HG03135 (cell line): ENCODE measurements around the gene BCL2.

Source experiments
- ATAC-seq: cut with Tn5 transposase; IDR thresholded peaks from one replicate; pipeline ENCODE4 v1.9.1; 2021; ENCODE audit warnings: mild to moderate bottlenecking, moderate library complexity; ENCODE audit not compliant: unreplicated experiment

The BCL2 gene

DNA sequence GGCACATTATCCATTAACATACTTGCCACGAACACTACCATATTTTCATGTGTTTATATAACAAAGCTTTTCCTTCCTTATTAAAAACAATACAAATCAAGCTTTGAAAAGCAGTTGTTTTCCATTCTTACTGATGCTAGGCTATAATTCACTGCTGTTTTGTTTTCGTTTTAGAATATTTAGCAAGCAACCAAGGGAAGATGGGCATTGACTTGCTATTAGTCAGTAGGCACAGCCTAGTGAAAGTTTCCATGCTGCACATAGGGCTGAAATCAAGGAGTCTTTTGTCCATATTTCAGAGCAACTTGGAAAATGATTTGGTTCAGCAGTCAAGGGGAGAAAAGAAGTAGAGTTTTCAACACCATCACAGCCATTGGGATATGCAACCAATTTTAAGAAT lies 31.3 kb downstream of the BCL2 start:
- no peak for ATAC-seq

DNA sequence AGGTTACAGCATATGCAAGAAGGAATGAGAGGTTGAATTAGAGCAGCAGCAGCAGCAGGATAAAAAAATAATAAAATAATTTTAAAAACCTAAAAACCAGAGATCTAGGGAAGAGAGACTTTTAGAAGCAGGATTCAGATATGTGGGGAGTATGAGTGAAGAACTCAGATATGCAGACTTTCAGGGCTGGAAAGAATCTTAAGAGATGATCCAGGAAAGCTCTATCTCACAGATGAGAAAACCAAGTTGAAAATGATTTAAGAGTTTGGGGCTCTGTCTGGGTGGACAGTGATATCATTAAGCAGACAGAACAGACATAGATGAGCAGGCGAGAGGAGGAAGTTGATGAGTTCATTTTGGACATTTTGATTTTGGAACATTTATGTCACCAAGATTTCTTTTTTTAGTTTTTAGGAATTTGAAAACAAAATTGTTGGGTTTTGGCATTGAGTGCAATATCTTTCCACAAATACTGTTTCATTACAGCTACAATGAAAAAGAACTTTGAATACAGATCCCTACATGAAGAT lies 31.8 kb downstream of the BCL2 start:
- no peak for ATAC-seq

DNA sequence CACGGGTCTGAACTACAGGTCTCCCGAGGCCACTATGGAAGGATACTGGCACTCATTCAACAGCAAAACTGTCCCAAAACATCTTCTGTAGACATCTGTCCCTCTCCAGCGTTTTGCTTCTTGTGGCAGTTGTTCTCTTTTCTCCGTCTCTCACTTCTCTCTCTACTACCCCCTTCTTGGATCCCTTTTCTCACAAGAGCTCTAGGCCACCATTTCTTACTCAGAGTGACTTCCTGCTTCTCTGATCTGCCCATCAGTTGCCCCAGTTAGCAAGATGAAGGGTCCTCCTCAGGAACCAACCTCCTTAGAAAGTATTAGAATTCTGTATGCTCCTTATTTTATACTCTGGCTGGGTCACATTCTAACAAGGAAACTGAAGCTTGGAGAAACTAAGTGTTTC lies 32.6 kb downstream of the BCL2 start:
- ATAC-seq = no peak

DNA sequence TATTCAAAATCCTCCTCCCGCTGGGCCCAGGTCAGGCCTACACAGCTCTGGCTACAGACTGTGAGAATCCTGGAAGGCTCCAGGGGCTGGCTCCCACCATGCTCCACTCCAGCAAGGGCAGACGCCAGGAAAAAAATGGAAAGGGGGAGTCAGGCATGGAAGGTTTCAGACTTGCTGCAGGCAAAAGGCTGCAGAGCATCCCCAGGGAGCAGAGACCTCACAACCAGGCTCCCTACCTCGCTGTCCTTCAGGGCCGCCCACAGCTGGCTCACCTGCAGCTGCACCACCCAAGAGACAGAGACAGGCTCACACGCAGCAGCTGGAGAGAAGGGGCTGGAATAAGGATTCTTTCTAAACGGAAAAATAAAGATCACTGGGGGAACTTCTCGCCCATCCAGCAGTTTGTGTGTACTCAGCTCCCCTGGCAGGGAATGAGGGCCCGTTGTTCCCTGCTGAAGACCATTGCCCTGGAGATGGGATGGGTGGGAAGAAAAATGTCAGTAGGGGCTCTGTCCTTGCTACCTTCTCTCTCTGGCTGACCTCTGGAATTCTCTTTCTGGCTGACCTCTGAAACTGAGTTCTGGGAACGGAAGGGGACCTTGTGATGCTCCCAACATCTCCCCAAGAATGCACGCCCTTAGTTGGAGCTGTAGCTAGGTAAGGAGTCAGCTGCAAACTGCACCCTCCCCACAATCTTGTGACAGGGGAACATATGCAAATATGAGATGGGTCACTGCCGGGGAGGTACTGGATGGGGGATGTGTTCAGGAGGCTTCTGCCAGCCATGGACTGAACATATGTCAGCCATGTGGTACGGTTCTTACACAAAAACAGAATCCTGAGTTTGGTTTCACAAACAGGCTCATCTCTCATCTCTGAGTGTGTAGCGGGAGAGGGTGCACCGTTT lies 34.5 kb downstream of the BCL2 start:
- ATAC-seq = peak; percentile 93

DNA sequence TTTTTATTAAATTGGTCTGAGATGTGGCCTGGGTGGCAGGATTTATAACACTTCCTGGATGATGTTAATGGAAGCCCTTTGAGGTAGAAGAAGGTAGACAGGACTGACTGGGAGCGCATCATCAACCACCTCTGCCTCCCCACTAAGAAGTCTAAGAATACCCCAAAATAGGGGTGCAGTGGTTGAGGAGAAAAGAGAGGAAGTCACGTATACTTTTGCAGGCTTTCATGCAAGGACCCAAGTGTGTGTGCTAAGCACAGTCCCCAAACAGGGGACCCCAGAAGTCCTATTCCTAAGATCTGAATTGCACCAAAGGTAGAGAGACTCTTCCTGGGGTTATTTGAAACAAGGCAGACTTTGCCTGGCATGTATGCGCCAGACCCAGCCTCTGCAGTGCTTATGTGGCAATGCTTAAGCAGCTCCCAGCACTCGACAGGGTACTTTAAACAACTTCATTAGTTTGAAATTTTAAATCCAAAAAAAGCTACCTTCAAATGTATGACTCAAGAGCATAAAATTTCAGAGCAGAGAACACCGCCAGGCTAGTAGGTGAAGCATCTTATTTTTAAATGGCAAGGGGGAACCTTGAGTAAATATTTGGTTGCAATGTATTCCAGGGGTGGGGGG lies 35.3 kb downstream of the BCL2 start:
- no peak for ATAC-seq

DNA sequence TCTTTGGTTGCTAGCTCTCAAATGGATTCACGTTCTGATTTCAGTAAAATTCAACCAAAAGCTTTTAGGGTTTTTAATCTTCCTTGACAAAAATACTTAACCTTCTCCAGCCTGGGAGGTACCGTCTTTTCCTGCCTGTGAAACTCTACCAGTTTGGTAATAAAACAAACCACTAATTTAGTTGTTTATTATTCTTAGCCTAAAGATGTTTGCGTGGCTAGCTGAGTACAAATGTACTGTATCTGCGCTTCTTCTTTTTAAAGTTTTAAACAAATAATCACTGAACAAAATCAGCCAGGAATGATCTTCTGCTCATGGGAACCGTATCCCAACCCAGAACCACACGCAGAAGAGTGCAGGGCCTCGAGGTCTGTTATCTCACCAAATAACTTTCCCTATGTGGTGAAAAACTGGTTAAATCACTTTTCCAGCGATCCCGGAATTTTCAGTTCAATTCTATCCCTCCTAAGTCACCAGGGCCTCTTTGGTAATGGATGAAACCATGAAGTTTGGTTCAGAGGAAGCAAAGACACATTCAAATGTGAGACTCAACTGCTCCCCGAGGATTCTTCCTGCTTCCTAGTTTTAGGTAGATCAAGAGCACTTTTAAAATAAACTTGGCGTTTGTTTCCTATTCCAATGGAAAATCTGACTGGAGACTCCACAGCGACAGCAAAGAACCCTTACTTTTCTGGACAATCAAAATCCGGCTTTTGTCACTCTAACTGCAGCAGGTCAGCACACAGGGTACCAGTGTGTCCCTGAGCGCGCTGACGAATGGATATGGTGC lies 36.1 kb downstream of the BCL2 start:
- ATAC-seq = no peak

DNA sequence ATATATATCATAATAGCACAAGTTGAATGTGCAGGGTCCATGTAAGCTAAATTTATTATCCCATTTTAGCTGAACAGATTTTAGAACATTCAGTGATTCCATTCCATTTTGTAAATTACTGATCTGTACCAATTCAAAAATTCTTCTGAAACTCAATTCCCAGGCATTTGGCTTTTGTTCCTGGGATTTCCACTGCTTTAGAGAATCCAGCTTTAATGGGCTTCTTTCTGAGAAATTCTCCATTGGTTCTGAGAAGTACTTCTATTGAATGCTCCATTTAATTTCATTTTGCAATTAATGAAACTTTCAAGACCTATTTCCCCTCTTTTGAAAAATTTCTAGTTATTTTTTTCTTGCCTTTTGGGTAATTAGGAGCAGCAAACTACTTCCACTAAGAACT lies 36.8 kb downstream of the BCL2 start:
- no peak for ATAC-seq

DNA sequence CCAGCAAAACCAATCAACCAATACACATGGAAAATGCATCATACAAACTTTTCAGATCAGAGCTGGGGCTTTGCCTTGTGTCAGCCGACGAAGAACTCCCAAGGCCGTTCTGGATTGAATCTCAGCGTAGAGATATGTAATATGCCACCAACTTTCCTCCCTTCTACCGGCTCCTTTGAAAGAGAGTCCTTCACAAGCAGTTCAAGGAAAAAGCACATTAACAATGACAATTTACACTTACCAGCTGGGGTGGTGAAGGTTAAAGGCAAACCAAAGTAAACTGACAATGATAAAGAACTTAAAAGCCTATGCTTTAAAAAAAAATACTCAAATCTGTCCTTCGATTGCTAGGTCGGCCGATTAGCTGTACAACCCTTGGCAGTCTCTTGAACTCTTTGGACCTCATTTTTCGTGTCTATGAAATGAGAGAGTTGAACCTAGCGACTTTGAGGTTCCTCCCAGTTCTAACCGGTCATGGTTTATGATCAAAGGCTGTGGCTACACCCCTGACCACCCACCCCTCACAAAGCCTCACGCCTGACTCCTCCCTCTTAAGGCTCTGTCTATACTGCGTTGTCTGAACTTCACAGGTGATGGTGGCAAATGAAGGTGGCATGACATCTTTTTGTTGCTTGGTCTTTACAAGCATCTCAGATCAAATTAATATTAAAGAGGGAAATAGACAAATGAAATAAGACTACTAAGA lies 46.2 kb downstream of the BCL2 start:
- no peak for ATAC-seq

DNA sequence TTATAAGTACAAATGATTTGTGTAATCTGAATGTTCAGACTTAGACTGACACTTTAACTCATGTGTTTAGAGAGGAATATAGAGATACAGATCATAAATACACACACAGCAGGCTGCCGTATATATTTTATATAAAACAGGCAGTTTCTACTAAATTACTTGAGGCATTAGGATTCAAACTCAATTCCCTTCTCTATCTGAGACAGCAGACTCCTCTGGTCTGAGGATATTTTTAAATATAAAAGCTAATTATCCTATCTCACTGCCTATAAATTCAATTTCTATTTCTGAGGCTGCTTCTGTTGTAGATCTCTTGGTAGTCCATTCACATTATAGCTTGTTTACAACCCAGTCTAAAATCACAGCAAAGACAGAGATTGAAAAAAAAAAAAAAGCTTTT lies 46.9 kb downstream of the BCL2 start:
- ATAC-seq = no peak

DNA sequence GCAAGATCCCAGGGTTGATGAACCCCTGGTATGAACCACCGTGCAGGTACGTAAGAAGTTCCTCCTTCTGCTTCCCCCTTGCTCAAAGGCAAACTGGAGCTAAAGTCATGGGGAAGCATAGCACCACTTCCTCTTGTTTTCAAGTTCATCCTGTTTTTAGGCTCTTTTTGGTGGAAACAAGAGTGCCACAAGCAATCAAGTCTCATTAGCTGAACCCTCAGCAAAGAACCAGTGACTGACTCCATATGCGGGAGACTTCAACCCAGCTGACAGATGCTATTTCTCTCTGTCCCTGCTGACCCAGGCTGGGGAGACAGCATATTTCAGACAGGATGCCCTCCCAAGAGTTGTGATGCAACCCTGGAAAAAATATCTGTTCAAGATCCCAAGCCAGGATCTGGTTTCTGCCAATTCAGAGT lies 47.7 kb downstream of the BCL2 start:
- ATAC-seq = no peak

DNA sequence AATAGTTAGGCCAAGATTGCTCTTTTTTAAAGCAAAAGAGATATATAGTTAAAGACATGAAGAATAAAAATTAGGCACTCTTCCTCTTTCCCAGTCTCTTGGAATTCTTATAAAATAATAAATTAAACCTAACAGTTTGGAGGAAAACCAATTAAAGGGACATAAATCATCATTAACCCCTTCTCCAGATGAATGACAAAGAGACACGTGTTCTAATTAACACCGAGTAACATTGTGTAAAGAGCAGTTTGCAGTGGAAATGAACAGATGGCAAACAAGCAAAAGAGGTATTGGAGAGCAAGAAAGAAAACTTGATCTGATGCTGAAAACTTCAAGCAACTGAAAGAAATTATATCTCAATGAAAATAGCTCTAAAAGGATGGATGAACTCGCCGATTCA lies 48.4 kb downstream of the BCL2 start:
- ATAC-seq = no peak

DNA sequence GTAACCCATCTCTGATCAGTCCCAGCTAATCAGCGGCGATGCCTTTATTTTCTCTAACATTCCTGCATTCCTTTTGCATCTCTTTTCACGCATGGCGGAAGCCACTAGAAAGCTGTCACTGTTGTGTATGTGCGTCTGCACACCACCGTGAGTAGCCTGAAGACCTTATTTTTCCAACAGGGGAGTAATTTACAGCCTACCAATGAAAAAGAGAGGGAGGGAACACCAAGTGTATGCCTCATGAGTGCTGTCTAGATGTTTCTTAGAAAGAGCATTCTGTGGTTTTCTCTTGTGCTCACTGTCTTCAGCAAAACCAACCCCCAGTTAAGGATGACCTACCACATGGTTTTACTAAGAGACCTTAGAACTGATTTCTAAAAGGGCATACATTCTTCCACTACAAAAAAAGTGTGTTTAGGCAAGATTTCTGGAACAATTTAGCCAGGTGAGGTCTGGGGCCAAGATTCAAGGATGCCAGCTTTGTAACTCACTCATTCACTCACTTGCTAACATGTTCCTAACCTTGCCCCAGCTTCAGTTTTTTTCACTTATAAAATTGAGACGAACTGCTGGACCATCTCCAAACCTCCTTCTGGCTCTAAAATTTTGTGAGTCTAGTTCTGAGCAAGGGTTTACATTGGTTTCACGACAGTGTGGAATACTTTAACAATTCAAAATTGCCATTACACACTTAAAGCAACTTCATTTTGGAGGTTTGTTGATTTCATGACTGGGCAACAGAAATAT lies 51.4 kb downstream of the BCL2 start:
- ATAC-seq = no peak

DNA sequence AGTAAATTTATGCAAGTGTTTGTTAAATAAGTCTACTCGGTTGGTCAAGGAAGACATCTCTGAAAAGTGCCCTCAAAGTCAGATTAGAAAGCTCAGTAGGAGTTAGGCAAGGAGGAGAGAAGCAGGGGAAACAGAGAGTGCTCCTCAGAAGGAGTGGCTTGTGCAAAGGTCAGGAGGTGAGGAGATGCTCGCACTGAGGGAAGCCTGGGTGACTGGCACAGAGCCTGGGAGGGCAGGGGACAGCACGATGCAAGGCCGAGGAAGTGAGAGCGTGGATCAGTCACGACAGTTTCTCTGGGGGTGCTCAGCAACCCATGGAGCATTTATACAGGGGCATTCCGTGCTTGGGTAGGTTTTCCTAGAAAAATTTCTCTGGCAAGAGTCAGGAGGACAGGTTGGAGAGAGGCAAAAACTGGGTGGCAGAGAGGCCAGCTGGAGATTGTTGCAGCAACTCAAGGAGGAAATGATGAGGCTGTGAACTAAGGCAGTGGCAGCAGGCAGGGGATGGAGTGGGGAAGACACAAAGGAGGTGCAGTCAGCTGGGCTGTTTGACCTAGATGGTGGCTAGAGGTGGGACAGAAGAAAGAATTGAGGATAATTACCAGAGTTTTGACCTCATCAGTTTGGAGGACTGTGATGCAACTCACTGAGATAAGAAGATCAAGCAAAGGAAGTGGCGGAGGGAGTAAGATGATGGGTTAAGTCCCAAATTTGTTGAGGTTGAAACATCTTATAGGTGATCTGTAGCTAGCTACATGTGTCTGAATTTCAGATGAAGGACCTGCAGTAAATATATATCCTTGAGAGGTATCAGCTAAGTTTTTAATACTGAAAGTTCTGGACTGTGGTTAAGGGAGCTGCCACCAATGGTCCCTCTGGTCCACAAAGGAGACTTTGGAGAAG lies 52.4 kb downstream of the BCL2 start:
- no peak for ATAC-seq

DNA sequence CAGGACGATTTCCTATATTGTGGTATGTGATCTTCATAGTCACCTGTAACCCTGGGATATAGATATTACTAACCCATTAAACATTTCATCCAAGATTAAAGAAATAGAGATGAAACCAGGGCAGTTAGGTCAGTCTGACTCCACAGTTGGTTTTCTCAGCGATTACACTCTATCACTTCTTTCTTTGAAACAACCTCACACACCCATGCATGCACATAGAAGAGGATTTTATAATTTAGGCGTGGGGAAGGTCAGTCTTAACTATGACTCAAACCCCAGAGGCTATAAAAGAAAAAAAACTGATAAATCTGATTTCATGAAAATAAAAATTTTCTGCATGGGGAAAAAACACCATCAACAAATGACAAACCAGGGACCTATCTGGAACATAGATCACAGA lies 54.2 kb downstream of the BCL2 start:
- ATAC-seq = no peak

DNA sequence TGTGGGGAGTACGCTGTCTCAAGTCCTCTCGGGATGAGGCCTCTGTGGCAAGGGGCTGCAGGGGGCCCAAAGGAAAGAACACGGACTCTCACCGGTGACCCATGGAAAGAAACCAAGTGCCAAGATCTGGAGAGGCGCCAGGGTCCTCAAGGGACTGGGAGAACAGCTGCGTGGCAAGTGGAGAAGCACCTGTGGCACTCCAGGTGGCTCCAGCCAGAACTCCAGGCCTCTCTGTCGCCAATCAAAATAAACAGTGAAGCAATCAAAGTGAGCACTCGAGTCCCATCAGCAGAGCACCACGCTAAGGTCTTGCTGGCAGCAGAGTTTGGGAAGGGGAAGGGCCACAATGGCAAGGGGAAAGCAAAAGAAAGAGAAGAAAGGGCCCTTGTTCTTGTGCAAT lies 54.7 kb downstream of the BCL2 start:
- no peak for ATAC-seq

DNA sequence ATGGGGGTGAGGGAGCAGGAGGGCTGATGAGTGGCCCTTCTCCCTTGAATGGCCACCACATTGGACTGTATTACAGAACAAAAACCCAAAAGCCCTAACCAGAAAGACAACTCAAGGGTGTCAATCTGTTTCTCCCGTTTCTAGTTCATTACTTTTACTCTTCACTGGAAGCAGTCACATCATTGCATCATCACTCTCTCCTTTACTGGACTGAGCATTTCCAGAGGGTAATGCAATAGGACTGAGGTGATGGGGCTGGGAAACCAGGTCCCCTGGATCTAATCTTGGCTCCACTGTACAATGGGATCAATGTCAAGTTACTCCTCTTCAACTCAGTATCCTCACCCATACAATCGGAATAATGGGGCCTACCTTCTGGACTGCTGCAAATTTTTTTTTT lies 56.1 kb downstream of the BCL2 start:
- no peak for ATAC-seq

DNA sequence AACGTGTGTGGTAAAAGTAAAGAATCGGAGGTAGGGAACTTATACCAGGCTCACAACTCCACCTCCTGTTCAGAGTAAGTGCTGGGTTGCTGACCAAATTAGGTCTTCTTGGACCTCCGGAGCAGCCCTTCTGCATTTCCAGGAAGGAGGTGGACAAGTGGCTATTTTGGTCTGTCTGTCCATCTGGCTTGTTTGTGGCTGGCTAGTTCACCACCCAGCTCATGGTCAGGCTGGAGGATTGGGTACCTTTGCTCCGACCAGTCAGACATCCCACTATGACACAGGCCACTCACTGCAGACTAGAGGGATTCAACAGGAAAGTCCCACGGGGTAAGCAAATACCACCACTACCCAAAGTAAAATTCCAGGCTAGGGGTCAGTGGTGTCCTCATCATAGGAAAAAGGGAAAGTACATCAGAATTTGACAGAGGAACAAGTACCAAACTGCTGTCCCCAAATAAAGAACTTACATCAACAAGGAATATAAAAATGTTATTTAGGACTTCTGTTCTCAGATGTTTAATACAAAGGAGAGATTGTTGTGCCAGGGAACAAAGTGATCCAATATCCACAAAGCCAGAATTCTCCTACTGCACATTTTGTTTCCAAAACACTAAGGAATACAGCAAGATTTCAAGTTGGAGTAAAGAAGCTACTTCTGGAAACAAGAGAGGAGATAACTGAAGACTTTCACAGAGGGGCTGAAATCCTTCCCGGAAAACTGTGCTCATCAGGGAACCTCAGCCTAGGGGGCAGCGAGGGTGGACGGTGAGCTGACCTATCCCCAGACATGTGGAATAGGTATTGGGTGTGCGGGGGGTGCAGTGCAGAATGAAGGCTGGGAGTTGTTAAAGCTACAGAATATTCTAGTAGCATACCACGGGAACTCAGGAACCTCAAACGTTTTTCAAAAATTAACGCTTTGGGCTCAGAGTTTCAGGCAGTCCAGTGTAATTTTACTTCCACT lies 56.9 kb downstream of the BCL2 start:
- ATAC-seq = no peak

DNA sequence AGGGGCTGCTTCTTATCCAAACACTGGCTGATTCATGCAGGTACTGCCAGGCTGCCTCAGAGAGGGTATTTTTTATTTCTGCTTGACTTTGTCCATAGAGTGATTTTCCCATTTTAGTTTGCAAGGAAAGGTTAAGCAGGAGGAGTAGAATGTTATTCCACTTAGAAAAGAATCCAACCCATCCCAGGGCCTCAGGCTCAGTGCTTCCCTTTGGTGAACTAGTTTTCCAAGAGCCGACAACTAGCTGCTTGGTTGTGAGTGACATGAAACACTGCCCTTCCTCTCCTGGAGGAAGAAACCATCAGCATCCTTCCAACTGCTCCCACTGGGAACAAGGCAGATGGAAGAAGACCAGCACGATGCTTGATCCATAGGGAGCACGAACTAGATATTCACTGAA lies 58.5 kb downstream of the BCL2 start:
- no peak for ATAC-seq
